H1 (cell line): ENCODE data around the gene EPB41L5. TPM values are rescaled to one million over a fixed set of nuclear protein-coding genes. Genes with fewer than 3 reads are reported as not detected.

Experiments used
- CTCF ChIA-PET: fragments of 300-600 bp; sonication (Branson Sonifier 250); formaldehyde crosslinking; loops from one replicate; lab custom pipeline; 2021; ENCODE audit not compliant: partially characterized antibody; lab: Charles Lee
- POLR2A ChIA-PET: fragments of 300-600 bp; sonication (Branson Sonifier 250); formaldehyde crosslinking; loops from one replicate; lab custom pipeline; 2021; ENCODE audit warnings: inconsistent platforms; ENCODE audit not compliant: partially characterized antibody; lab: Charles Lee
- DNase-seq, 2 experiments: peaks; one replicate each; pipeline versions ENCODE4 v3.0.0 to v3.0.0-alpha.2; 2010 to 2022; ENCODE audit warnings: low spot score in 2 of 2, low read depth in 1 of 2, mixed read lengths in 1 of 2
- FAIRE-seq: peaks from 2 replicates; lab custom pipeline; 2011; peaks lifted over from hg19 to GRCh38; lab: Jason Lieb, UNC
- H2AFZ ChIP-seq: 2 replicates; pipeline ENCODE4 v1.8.1; 2012; ENCODE audit warnings: low read length, inconsistent platforms
- H2AK5ac ChIP-seq: 2 replicates; pipeline ENCODE4 v1.6.1; 2013; ENCODE audit warnings: low read depth, low read length
- H2BK120ac ChIP-seq: replicated peaks from 2 replicates; pipeline ENCODE3; 2013; ENCODE audit warnings: low read depth, low read length, inconsistent platforms
- H2BK12ac ChIP-seq: 2 replicates; pipeline ENCODE4 v1.6.1; 2013; ENCODE audit warnings: low read depth, low read length
- H2BK15ac ChIP-seq: 2 replicates; pipeline ENCODE4 v1.6.1; 2013; ENCODE audit warnings: low read length
- H2BK20ac ChIP-seq: 2 replicates; pipeline ENCODE4 v1.6.1; 2013; ENCODE audit warnings: low read length
- H2BK5ac ChIP-seq: 2 replicates; pipeline ENCODE4 v1.6.1; 2013; ENCODE audit warnings: low read depth, low read length
- H3K14ac ChIP-seq: 2 replicates; pipeline ENCODE4 v1.6.1; 2013; ENCODE audit warnings: inconsistent platforms; ENCODE audit not compliant: insufficient read length
- H3K18ac ChIP-seq: 2 replicates; pipeline ENCODE4 v1.6.1; 2013; ENCODE audit warnings: low read length; ENCODE audit errors: extremely low read depth
- H3K23ac ChIP-seq: 2 replicates; pipeline ENCODE4 v1.6.1; 2013; ENCODE audit warnings: inconsistent platforms; ENCODE audit not compliant: insufficient read length
- H3K23me2 ChIP-seq: 2 replicates; pipeline ENCODE4 v1.6.1; 2013; ENCODE audit warnings: low read depth, low read length
- H3K27ac ChIP-seq: 2 replicates; pipeline ENCODE4 v1.6.1; 2011; ENCODE audit warnings: low read depth, low read length, inconsistent platforms
- H3K27me3 ChIP-seq, 4 experiments: replicated peaks in 1 of 4; 1 replicate in 1 of 4; 2 replicates in 3 of 4; pipeline versions ENCODE4 v1.6.1 to v1.8.1; 2011 to 2013; ENCODE audit warnings: low read length in 3 of 4, mild to moderate bottlenecking in 3 of 4, inconsistent platforms in 2 of 4, mixed read lengths in 2 of 4, moderate library complexity in 1 of 4; ENCODE audit not compliant: control insufficient read depth in 3 of 4, insufficient read depth in 3 of 4; ENCODE audit errors: extremely low read depth in 1 of 4
- H3K36me3 ChIP-seq, 4 experiments: 2 replicates each; pipeline versions ENCODE4 v1.6.1 to v1.8.1; 2011 to 2013; ENCODE audit warnings: mild to moderate bottlenecking in 4 of 4, low read length in 3 of 4, moderate library complexity in 2 of 4, control low read depth in 1 of 4, inconsistent platforms in 1 of 4; ENCODE audit not compliant: insufficient read depth in 4 of 4, control insufficient read depth in 2 of 4
- H3K4ac ChIP-seq: replicated peaks from 2 replicates; pipeline ENCODE3; 2013; ENCODE audit warnings: low read length, low read depth, mixed read lengths, inconsistent platforms; ENCODE audit not compliant: insufficient read length
- H3K4me1 ChIP-seq, 4 experiments: replicated peaks in 1 of 4; 1 replicate in 1 of 4; 2 replicates in 3 of 4; pipeline versions ENCODE4 v1.6.1 to v1.8.1; 2011 to 2013; ENCODE audit warnings: low read length in 3 of 4, inconsistent platforms in 2 of 4, mixed read lengths in 1 of 4; ENCODE audit not compliant: insufficient read depth in 4 of 4, control insufficient read depth in 3 of 4
- H3K4me2 ChIP-seq, 2 experiments: 2 replicates each; pipeline versions ENCODE4 v1.6.1 to v1.8.1; 2011 to 2013; ENCODE audit warnings: low read depth in 2 of 2, low read length in 2 of 2, control low read depth in 1 of 2, inconsistent platforms in 1 of 2, mild to moderate bottlenecking in 1 of 2; ENCODE audit not compliant: insufficient read depth in 1 of 2
- H3K4me3 ChIP-seq, 4 experiments: fragments of 200-600, 300-600 bp in 1 of 4; sonication (generic), shearing (Covaris generic), sonication (Bioruptor Twin) in 1 of 4; 2 replicates each; pipeline versions ENCODE4 v1.5.1 to v1.8.1; 2011 to 2016; ENCODE audit warnings: low read length in 4 of 4, low read depth in 3 of 4, control low read depth in 2 of 4, inconsistent platforms in 2 of 4, mild to moderate bottlenecking in 2 of 4, mixed read lengths in 1 of 4, moderate library complexity in 1 of 4; ENCODE audit not compliant: insufficient read depth in 2 of 4; ENCODE audit errors: extremely low read depth in 1 of 4
- H3K56ac ChIP-seq: replicated peaks from 2 replicates; pipeline ENCODE3; 2013; ENCODE audit warnings: low read depth, mild to moderate bottlenecking, mixed read lengths, low read length, inconsistent platforms; ENCODE audit not compliant: insufficient read length
- H3K79me1 ChIP-seq: 2 replicates; pipeline ENCODE4 v1.6.1; 2013; ENCODE audit warnings: low read depth, low read length, control low read depth
- H3K79me2 ChIP-seq, 2 experiments: 2 replicates each; pipeline versions ENCODE4 v1.6.1 to v1.8.1; 2012 to 2013; ENCODE audit warnings: low read length in 2 of 2, mild to moderate bottlenecking in 2 of 2, inconsistent platforms in 1 of 2; ENCODE audit not compliant: insufficient read depth in 2 of 2, control insufficient read depth in 1 of 2
- H3K9ac ChIP-seq, 4 experiments: replicated peaks in 1 of 4; 1 replicate in 1 of 4; 2 replicates in 3 of 4; pipeline versions ENCODE4 v1.6.1 to v1.8.1; 2011 to 2013; ENCODE audit warnings: low read depth in 3 of 4, low read length in 3 of 4, control low read depth in 2 of 4, mild to moderate bottlenecking in 2 of 4, moderate library complexity in 2 of 4, inconsistent platforms in 1 of 4; ENCODE audit errors: extremely low read depth in 1 of 4
- H3K9me3 ChIP-seq, 2 experiments: 2 replicates each; pipeline versions ENCODE4 v1.6.1 to v1.8.1; 2012 to 2013; ENCODE audit warnings: mild to moderate bottlenecking in 2 of 2, moderate library complexity in 2 of 2, control low read depth in 1 of 2, inconsistent platforms in 1 of 2, low read depth in 1 of 2, low read length in 1 of 2, mixed read lengths in 1 of 2; ENCODE audit not compliant: insufficient read depth in 2 of 2
- H4K20me1 ChIP-seq, 2 experiments: replicated peaks in 1 of 2; 2 replicates each; pipeline versions ENCODE3 to v1.8.1; 2011 to 2013; ENCODE audit warnings: inconsistent platforms in 2 of 2, low read length in 2 of 2, mild to moderate bottlenecking in 1 of 2; ENCODE audit not compliant: insufficient read depth in 2 of 2, control insufficient read depth in 1 of 2
- H4K5ac ChIP-seq: 2 replicates; pipeline ENCODE4 v1.6.1; 2013; ENCODE audit warnings: low read length, low read depth, mixed read lengths, inconsistent platforms; ENCODE audit not compliant: insufficient read length
- H4K8ac ChIP-seq: 2 replicates; pipeline ENCODE4 v1.8.0; 2013; ENCODE audit warnings: mild to moderate bottlenecking, moderate library complexity, low read length, inconsistent platforms; ENCODE audit not compliant: insufficient read depth; ENCODE audit errors: extremely low read depth
- H4K91ac ChIP-seq: replicated peaks from 2 replicates; pipeline ENCODE3; 2013; ENCODE audit warnings: low read length, mixed read lengths, inconsistent platforms; ENCODE audit not compliant: insufficient read length
- EZH2 ChIP-seq: fragments of 200-600 bp; sonication (generic); IDR thresholded peaks from 2 replicates; pipeline ENCODE4 v1.7.1; 2012; ENCODE audit warnings: low read depth, mild to moderate bottlenecking, moderate library complexity, low read length, inconsistent platforms; ENCODE audit not compliant: severe bottlenecking
- RBBP5 ChIP-seq: IDR thresholded peaks from 2 replicates; pipeline ENCODE4 v1.7.1; 2012; ENCODE audit warnings: low read depth, mild to moderate bottlenecking, inconsistent platforms, low read length, moderate library complexity, borderline replicate concordance
- TEAD4 ChIP-seq: IDR thresholded peaks from 2 replicates; pipeline ENCODE4 v1.6.1; 2012; ENCODE audit warnings: low read depth, low read length, inconsistent platforms, mixed read lengths
- WGBS, 2 experiments: shearing (Covaris generic) in 1 of 2; methylation state at CpG; one replicate each; pipeline versions ENCODE4 v1.1.6 to v1.1.7; 2013 to 2015; ENCODE audit warnings: low lambda C conversion rate in 2 of 2, mixed read lengths in 2 of 2, inconsistent platforms in 1 of 2, low coverage in 1 of 2, missing lambda C conversion rate in 1 of 2; ENCODE audit not compliant: insufficient replicate concordance in 2 of 2, insufficient coverage in 1 of 2, insufficient read length in 1 of 2; ENCODE audit errors: extremely low coverage in 1 of 2, missing lambda C conversion rate in 1 of 2; 5-methylcytosine and 5-hydroxymethylcytosine counted together
- polyA plus RNA-seq, 7 experiments: library from polyadenylated mRNA; depleted of rRNA in 3 of 7; stranded (reverse) in 5 of 7; unstranded in 2 of 7; fragments of >200 nt in 5 of 7; fragments of 200-250 nt in 2 of 7; gene quantifications; 1 replicate in 5 of 7; 2 replicates in 1 of 7; 4 replicates in 1 of 7; pipeline versions ENCODE4 v1.2.1 to v1.2.3, GENCODE V29; 2011 to 2013; ENCODE audit warnings: missing spikeins in 2 of 7, mixed read lengths in 2 of 7
- total RNA-seq: library from RNA; stranded (reverse); fragmentation: NEBNext Ultra II Directional; extraction: Animal tissue kit (Norgen Biotek cat#: 25700); gene quantifications from 2 replicates; pipeline ENCODE4 v1.2.1, GENCODE V29; 2021

The EPB41L5 gene
- total and polyA plus RNA-seq, 2 of the 8 experiments (the other 6 are each of a cell fraction or from before 2014, with no cell fraction given) = 13.5 to 32.3 TPM

- no peak overlapping the region for H4K8ac ChIP-seq
- no peak overlapping the region for H3K56ac ChIP-seq
- H2BK15ac ChIP-seq = no peak overlapping the region
- H3K9me3 ChIP-seq = no peaks in the 10 kb centered on the region
- H2AFZ ChIP-seq = no peak overlapping the region
- no peak overlapping the region for H4K91ac ChIP-seq
- H2BK120ac ChIP-seq = no peak overlapping the region
- no peak for FAIRE-seq
- H3K79me1 ChIP-seq = no peaks in the 10 kb centered on the region
- DNase-seq = no peak
- WGBS, 2 experiments = 95% methylated on average over 2 of the region's 2 CpGs; no CpG with 5 or more reads in 1 of the 2 experiments
- H3K18ac ChIP-seq = no peak overlapping the region
- CTCF ChIA-PET = no interaction called here
- no peaks in the 10 kb centered on the region for H4K20me1 ChIP-seq
- H3K4me2 ChIP-seq = no peak overlapping the region
- H3K9ac ChIP-seq = no peak overlapping the region
- no peak overlapping the region for H2BK20ac ChIP-seq
- H3K23me2 ChIP-seq = no peaks in the 10 kb centered on the region
- H3K27ac ChIP-seq = no peak overlapping the region
- TF ChIP-seq TEAD4 = no peak
- no peak for TF ChIP-seq RBBP5
- no peak for TF ChIP-seq EZH2
- no peak overlapping the region for H3K23ac ChIP-seq
- H3K79me2 ChIP-seq = no peaks in the 10 kb centered on the region
- H3K14ac ChIP-seq = no peak overlapping the region
- H2BK12ac ChIP-seq = no peak overlapping the region
- H2BK5ac ChIP-seq = no peak overlapping the region
- peaks cover 0 to 18% (median under 1%) of the 10 kb centered on the region in 4 experiments; a peak in 3 of 8 replicates for H3K36me3 ChIP-seq
- no peak overlapping the region for H3K4me3 ChIP-seq
- POLR2A ChIA-PET = no interaction called here
- no peaks in the 10 kb centered on the region for H3K27me3 ChIP-seq
- no peak overlapping the region for H3K4ac ChIP-seq
- H4K5ac ChIP-seq = no peak overlapping the region
- H2AK5ac ChIP-seq = no peak overlapping the region
- no peaks in the 10 kb centered on the region for H3K4me1 ChIP-seq
These were observed 92.5 kb downstream of the EPB41L5 start for GRCh38 chr2:120105360-120105759.
